ENCODE data around the gene LINGO1. TPM values are rescaled to one million over a fixed set of nuclear protein-coding genes. Genes with fewer than 3 reads are reported as not detected.

Gene LINGO1
- total and polyA plus RNA-seq, 2 donors (not counting 3 experiments of a cell fraction or from before 2014, with no cell fraction given): 0.15 to 0.33 TPM

GRCh38 chr15:77634266-77634962 is 1.7 kb upstream of the LINGO1 start:
- no peaks in the 10 kb centered on the region for H3K36me3 ChIP-seq (ENCODE audit: control insufficient read depth in 2 of 2, extremely low read depth in 1 of 2, insufficient read depth in 2 of 2, low read length in 2 of 2)
- no peak overlapping the region for H3K4me3 ChIP-seq (replicated peaks in 1 of 3; ENCODE audit: insufficient read depth in 1 of 3, low read depth in 1 of 3, low read length in 3 of 3)
- dilution Hi-C loops (cut with MboI; ENCODE audit: extremely low pct_ligation_motif_present, low sequenced_read_pairs) (no loop called here), intact Hi-C loops (cut with micrococcal nuclease) (loop anchor here (5.0 to 10.0 kb wide), 3 partner anchors 150 to 527 kb away; no protein-coding TSS in a partner anchor)
- H4K20me1 ChIP-seq (replicated peaks; ENCODE audit: control insufficient read depth, extremely low read depth, insufficient read depth, low read length): no peaks in the 10 kb centered on the region
- peaks cover 32 to 36% of the 10 kb centered on the region in 2 experiments for H3K27me3 ChIP-seq (ENCODE audit: control insufficient read depth in 2 of 2, insufficient read depth in 2 of 2, low read length in 2 of 2)
- H3K27ac ChIP-seq (ENCODE audit: insufficient read depth, low read depth, low read length): no peak overlapping the region
- H3K79me2 ChIP-seq (ENCODE audit: control insufficient read depth, insufficient read depth, low read length): no peaks in the 10 kb centered on the region
- TF ChIP-seq POLR2AphosphoS5 (IDR thresholded peaks at IDR 0.05; ENCODE audit: insufficient read depth, low read depth, low read length) (no peak), POLR2A (IDR thresholded peaks at IDR 0.05; ENCODE audit: low read depth, low read length) (no peak), FOS (IDR thresholded peaks at IDR 0.05; ENCODE audit: borderline replicate concordance, insufficient read depth, low read length) (no peak), CTCF (IDR thresholded peaks at IDR 0.05; ENCODE audit: extremely low read depth in 1 of 2, insufficient read depth in 1 of 2, low read depth in 1 of 2, low read length in 2 of 2) (peak; percentile 58 to 78), JUN (IDR thresholded peaks at IDR 0.05; ENCODE audit: borderline replicate concordance, insufficient read depth, insufficient read length, low read depth) (no peak)
- H2AFZ ChIP-seq (ENCODE audit: low read depth, low read length): no peak overlapping the region
- peaks cover 3% of the 10 kb centered on the region for H3K4me1 ChIP-seq (ENCODE audit: control insufficient read depth, extremely low read depth, insufficient read depth, low read length)
- H3K9me3 ChIP-seq (replicated peaks; ENCODE audit: control insufficient read depth, insufficient read depth, low read length): no peaks in the 10 kb centered on the region
- no peak overlapping the region for H3K4me2 ChIP-seq (ENCODE audit: insufficient read depth, low read length)
- BruUV-seq (replicated peaks): no TSS peak
- ChIA-PET CTCF (interaction anchor here (0.9 to 5.9 kb wide), 31 partner anchors 9 to 666 kb away, joined by 3 to 116 read pairs (median 8); no protein-coding TSS in a partner anchor), POLR2A (no interaction called here)
- no peak overlapping the region for H3K9ac ChIP-seq (replicated peaks; ENCODE audit: extremely low read depth, insufficient read depth, low read length)
- no peaks in the 10 kb centered on the region for H3K9me1 ChIP-seq (replicated peaks; ENCODE audit: control insufficient read depth, extremely low read depth, insufficient read depth, low read length)
- FAIRE-seq (peak; percentile 62), DNase-seq (ENCODE audit: low read depth, low spot score) (peak; percentile 48)

All from endothelial cell of umbilical vein (primary cell).